ENCODE data around the gene FAM131C. TPM values are rescaled to one million over a fixed set of nuclear protein-coding genes. Genes with fewer than 3 reads are reported as not detected.

The FAM131C gene
- polyA plus RNA-seq, 1 donor, result 1.1 TPM

GRCh38 chr1:16015960-16016901 lies 57.2 kb downstream of the FAM131C start:
- no peak for DNase-seq
- H3K36me3 ChIP-seq (ENCODE audit: control insufficient read depth, insufficient read depth, low read length), result no peaks in the 10 kb centered on the region
- H3K4me3 ChIP-seq (ENCODE audit: low read length), result peak overlapping the region; percentile 19
- peaks cover 4% of the 10 kb centered on the region for H3K27me3 ChIP-seq (ENCODE audit: control insufficient read depth, insufficient read depth, low read length)
- WGBS (ENCODE audit: insufficient coverage, low lambda C conversion rate), result 80% methylated on average over 1 of the region's 23 CpGs
- peak overlapping the region; percentile 15 for H3K27ac ChIP-seq (ENCODE audit: low read length)
- peaks cover 9% of the 10 kb centered on the region for H3K9me3 ChIP-seq (ENCODE audit: control insufficient read depth, low read depth, low read length)
- H3K4me1 ChIP-seq (ENCODE audit: control insufficient read depth, insufficient read depth, low read length), result peaks cover 31% of the 10 kb centered on the region

- WGBS (ENCODE audit: insufficient coverage, low lambda C conversion rate), result no CpG with 5 or more reads among the region's 25 CpGs
- H3K4me1 ChIP-seq (ENCODE audit: control insufficient read depth, insufficient read depth, low read length), result peaks cover 30% of the 10 kb centered on the region
- no peak overlapping the region for H3K4me3 ChIP-seq (ENCODE audit: low read length)
- H3K36me3 ChIP-seq (ENCODE audit: control insufficient read depth, insufficient read depth, low read length), result no peaks in the 10 kb centered on the region
- H3K27me3 ChIP-seq (ENCODE audit: control insufficient read depth, insufficient read depth, low read length), result peaks cover 4% of the 10 kb centered on the region
- H3K27ac ChIP-seq (ENCODE audit: low read length), result no peak overlapping the region
- no peak for DNase-seq
- peaks cover 9% of the 10 kb centered on the region for H3K9me3 ChIP-seq (ENCODE audit: control insufficient read depth, low read depth, low read length)
These were observed 58.0 kb downstream of the FAM131C start for GRCh38 chr1:16015491-16015890.

- H3K9me3 ChIP-seq (ENCODE audit: control insufficient read depth, low read depth, low read length), result peaks cover 9% of the 10 kb centered on the region
- H3K4me3 ChIP-seq (ENCODE audit: low read length), result no peak overlapping the region
- H3K27ac ChIP-seq (ENCODE audit: low read length), result peak overlapping the region; percentile 13
- DNase-seq, result peak in 1 of 2 donors; percentile 38
- peaks cover 30% of the 10 kb centered on the region for H3K4me1 ChIP-seq (ENCODE audit: control insufficient read depth, insufficient read depth, low read length)
- peaks cover 4% of the 10 kb centered on the region for H3K27me3 ChIP-seq (ENCODE audit: control insufficient read depth, insufficient read depth, low read length)
- WGBS (ENCODE audit: insufficient coverage, low lambda C conversion rate), result 80% methylated on average over 1 of the region's 17 CpGs
- H3K36me3 ChIP-seq (ENCODE audit: control insufficient read depth, insufficient read depth, low read length), result no peaks in the 10 kb centered on the region
These were observed 58.7 kb downstream of the FAM131C start for GRCh38 chr1:16014509-16015482.

- no peak for DNase-seq
- Histone ChIP-seq H3K4me1 (ENCODE audit: control insufficient read depth, insufficient read depth, low read length) (peaks cover 26% of the 10 kb centered on the region), H3K36me3 (ENCODE audit: control insufficient read depth, insufficient read depth, low read length) (no peaks in the 10 kb centered on the region), H3K4me3 (ENCODE audit: low read length) (no peak overlapping the region), H3K27me3 (ENCODE audit: control insufficient read depth, insufficient read depth, low read length) (peaks cover 4% of the 10 kb centered on the region), H3K27ac (ENCODE audit: low read length) (peak overlapping the region; percentile 11), H3K9me3 (ENCODE audit: control insufficient read depth, low read depth, low read length) (peaks cover 9% of the 10 kb centered on the region)
- WGBS (ENCODE audit: insufficient coverage, low lambda C conversion rate), result no CpG with 5 or more reads among the region's 4 CpGs
These were observed 59.6 kb downstream of the FAM131C start for GRCh38 chr1:16013908-16014258.

GRCh38 chr1:16013220-16013907 lies 60.1 kb downstream of the FAM131C start:
- H3K36me3 ChIP-seq (ENCODE audit: control insufficient read depth, insufficient read depth, low read length), result no peaks in the 10 kb centered on the region
- DNase-seq, result peak; percentile 47 to 62
- H3K27ac ChIP-seq (ENCODE audit: low read length), result peak overlapping the region; percentile 27
- peaks cover 9% of the 10 kb centered on the region for H3K9me3 ChIP-seq (ENCODE audit: control insufficient read depth, low read depth, low read length)
- no CpG with 5 or more reads among the region's 28 CpGs for WGBS (ENCODE audit: insufficient coverage, low lambda C conversion rate)
- peaks cover 4% of the 10 kb centered on the region for H3K27me3 ChIP-seq (ENCODE audit: control insufficient read depth, insufficient read depth, low read length)
- peak overlapping the region; percentile 31 for H3K4me3 ChIP-seq (ENCODE audit: low read length)
- peaks cover 20% of the 10 kb centered on the region for H3K4me1 ChIP-seq (ENCODE audit: control insufficient read depth, insufficient read depth, low read length)

GRCh38 chr1:16012590-16013219 lies 60.7 kb downstream of the FAM131C start:
- Histone ChIP-seq H3K4me3 (ENCODE audit: low read length) (peak overlapping the region; percentile 31), H3K27me3 (ENCODE audit: control insufficient read depth, insufficient read depth, low read length) (peaks cover 4% of the 10 kb centered on the region), H3K4me1 (ENCODE audit: control insufficient read depth, insufficient read depth, low read length) (peaks cover 17% of the 10 kb centered on the region), H3K36me3 (ENCODE audit: control insufficient read depth, insufficient read depth, low read length) (no peaks in the 10 kb centered on the region), H3K27ac (ENCODE audit: low read length) (peak overlapping the region; percentile 27), H3K9me3 (ENCODE audit: control insufficient read depth, low read depth, low read length) (peaks cover 9% of the 10 kb centered on the region)
- DNase-seq, result peak in 1 of 2 donors; percentile 67
- no CpG with 5 or more reads among the region's 36 CpGs for WGBS (ENCODE audit: insufficient coverage, low lambda C conversion rate)

- no peak overlapping the region for H3K4me3 ChIP-seq (ENCODE audit: low read length)
- no peak for DNase-seq
- H3K27ac ChIP-seq (ENCODE audit: low read length), result no peak overlapping the region
- peaks cover 4% of the 10 kb centered on the region for H3K27me3 ChIP-seq (ENCODE audit: control insufficient read depth, insufficient read depth, low read length)
- WGBS (ENCODE audit: insufficient coverage, low lambda C conversion rate), result no CpG with 5 or more reads among the region's 11 CpGs
- peaks cover 17% of the 10 kb centered on the region for H3K4me1 ChIP-seq (ENCODE audit: control insufficient read depth, insufficient read depth, low read length)
- peaks cover 9% of the 10 kb centered on the region for H3K9me3 ChIP-seq (ENCODE audit: control insufficient read depth, low read depth, low read length)
- no peaks in the 10 kb centered on the region for H3K36me3 ChIP-seq (ENCODE audit: control insufficient read depth, insufficient read depth, low read length)
These were observed 61.4 kb downstream of the FAM131C start for GRCh38 chr1:16011936-16012589.

GRCh38 chr1:16010837-16011236 lies 62.6 kb downstream of the FAM131C start:
- Histone ChIP-seq H3K4me1 (ENCODE audit: control insufficient read depth, insufficient read depth, low read length) (peaks cover 17% of the 10 kb centered on the region), H3K27me3 (ENCODE audit: control insufficient read depth, insufficient read depth, low read length) (peaks cover 4% of the 10 kb centered on the region), H3K27ac (ENCODE audit: low read length) (no peak overlapping the region), H3K36me3 (ENCODE audit: control insufficient read depth, insufficient read depth, low read length) (no peaks in the 10 kb centered on the region), H3K4me3 (ENCODE audit: low read length) (no peak overlapping the region), H3K9me3 (ENCODE audit: control insufficient read depth, low read depth, low read length) (peaks cover 9% of the 10 kb centered on the region)
- no CpG with 5 or more reads among the region's 3 CpGs for WGBS (ENCODE audit: insufficient coverage, low lambda C conversion rate)
- no peak for DNase-seq

- Histone ChIP-seq H3K4me1 (ENCODE audit: control insufficient read depth, insufficient read depth, low read length) (peaks cover 13% of the 10 kb centered on the region), H3K4me3 (ENCODE audit: low read length) (no peak overlapping the region), H3K27me3 (ENCODE audit: control insufficient read depth, insufficient read depth, low read length) (peaks cover 4% of the 10 kb centered on the region), H3K27ac (ENCODE audit: low read length) (no peak overlapping the region), H3K36me3 (ENCODE audit: control insufficient read depth, insufficient read depth, low read length) (no peaks in the 10 kb centered on the region), H3K9me3 (ENCODE audit: control insufficient read depth, low read depth, low read length) (peaks cover 4% of the 10 kb centered on the region)
- WGBS (ENCODE audit: insufficient coverage, low lambda C conversion rate), result no CpG with 5 or more reads among the region's 11 CpGs
- DNase-seq, result no peak
These were observed 63.8 kb downstream of the FAM131C start for GRCh38 chr1:16009678-16010077.
